ENCODE data around the gene TRAM2. TPM values are rescaled to one million over a fixed set of nuclear protein-coding genes. Genes with fewer than 3 reads are reported as not detected.

Gene TRAM2
- total and polyA plus RNA-seq, 2 of the 8 experiments (the other 6 are each of a cell fraction or from before 2014, with no cell fraction given) = 9.0 to 21.4 TPM

- CTCF ChIA-PET (ENCODE audit: partially characterized antibody) = interaction anchor here (0.7 to 1.1 kb wide), 2 partner anchors 21 to 149 kb away, joined by 3 read pairs; no protein-coding TSS in a partner anchor
- 89% methylated on average over 7 of the region's 7 CpGs; no CpG with 5 or more reads in 1 of the 2 experiments for WGBS, 2 experiments (ENCODE audit: extremely low coverage in 1 of 2, insufficient coverage in 1 of 2, insufficient read length in 1 of 2, insufficient replicate concordance in 2 of 2, low coverage in 1 of 2, low lambda C conversion rate in 2 of 2, missing lambda C conversion rate in 1 of 2)
- no peak for FAIRE-seq
Observed at GRCh38 chr6:52482903-52483670, 93.8 kb downstream of the TRAM2 start.

More at GRCh38 chr6:52482903-52483670, 93.8 kb downstream of the TRAM2 start:
- no peak overlapping the region for H4K8ac ChIP-seq (ENCODE audit: extremely low read depth, insufficient read depth, low read length)
- H3K14ac ChIP-seq (ENCODE audit: insufficient read length) = no peak overlapping the region
- H3K27ac ChIP-seq (ENCODE audit: low read depth, low read length) = no peak overlapping the region
- no peak overlapping the region for H2BK15ac ChIP-seq (ENCODE audit: low read length)
- H3K79me2 ChIP-seq (ENCODE audit: control insufficient read depth in 1 of 2, insufficient read depth in 2 of 2, low read length in 2 of 2) = no peaks in the 10 kb centered on the region
- H3K23ac ChIP-seq (ENCODE audit: insufficient read length) = no peak overlapping the region
- no peak overlapping the region for H2AK5ac ChIP-seq (ENCODE audit: low read depth, low read length)
- no peak overlapping the region for H3K9ac ChIP-seq (replicated peaks in 1 of 4; ENCODE audit: extremely low read depth in 1 of 4, low read depth in 3 of 4, low read length in 3 of 4)
- H2BK5ac ChIP-seq (ENCODE audit: low read depth, low read length) = no peak overlapping the region
- H3K36me3 ChIP-seq (ENCODE audit: control insufficient read depth in 2 of 4, insufficient read depth in 4 of 4, low read length in 3 of 4) = no peaks in the 10 kb centered on the region
- no peaks in the 10 kb centered on the region for H3K27me3 ChIP-seq (replicated peaks in 1 of 4; ENCODE audit: control insufficient read depth in 3 of 4, extremely low read depth in 1 of 4, insufficient read depth in 3 of 4, low read length in 3 of 4)
- H3K4me1 ChIP-seq (replicated peaks in 1 of 4; ENCODE audit: control insufficient read depth in 3 of 4, insufficient read depth in 4 of 4, low read length in 3 of 4) = no peaks in the 10 kb centered on the region
- no peak overlapping the region for H3K18ac ChIP-seq (ENCODE audit: extremely low read depth, low read length)
- no peak overlapping the region for H2BK20ac ChIP-seq (ENCODE audit: low read length)
- no peak overlapping the region for H2BK12ac ChIP-seq (ENCODE audit: low read depth, low read length)
- POLR2A ChIA-PET (ENCODE audit: partially characterized antibody) = interaction anchor here (1.1 kb wide), 1 partner anchor 10 kb away, joined by 3 read pairs; no protein-coding TSS in a partner anchor
- no peak for DNase-seq (ENCODE audit: low read depth in 1 of 2, low spot score in 2 of 2)
- no peaks in the 10 kb centered on the region for H3K79me1 ChIP-seq (ENCODE audit: low read depth, low read length)
- no peak for TF ChIP-seq CHD2 (IDR thresholded peaks at IDR 0.05; ENCODE audit: low read length)
- TF ChIP-seq BRCA1 (IDR thresholded peaks at IDR 0.05; ENCODE audit: low read depth, low read length) = no peak
- TF ChIP-seq NRF1 (IDR thresholded peaks at IDR 0.05; ENCODE audit: low read depth, low read length) = no peak
- no peak for TF ChIP-seq BCL11A (IDR thresholded peaks at IDR 0.05; ENCODE audit: low read depth in 2 of 2, low read length in 2 of 2)
- TF ChIP-seq GTF2F1 (IDR thresholded peaks at IDR 0.05; ENCODE audit: borderline replicate concordance, low read depth, low read length) = no peak
- no peak for TF ChIP-seq RFX5 (IDR thresholded peaks at IDR 0.05; ENCODE audit: borderline replicate concordance, low read depth, low read length)
- no peak for TF ChIP-seq RXRA (IDR thresholded peaks at IDR 0.05; ENCODE audit: insufficient read depth, low read depth, low read length)
- no peak for TF ChIP-seq RBBP5 (IDR thresholded peaks at IDR 0.05; ENCODE audit: borderline replicate concordance, low read depth, low read length)
- TF ChIP-seq TAF7 (optimal IDR thresholded peaks at IDR 0.05; ENCODE audit: borderline replicate concordance, low read depth, low read length) = no peak
- no peak for TF ChIP-seq USF2 (IDR thresholded peaks at IDR 0.05; ENCODE audit: low read length)
- no peak overlapping the region for H3K4ac ChIP-seq (replicated peaks; ENCODE audit: insufficient read length, low read depth, low read length)
- no peak overlapping the region for H4K5ac ChIP-seq (ENCODE audit: insufficient read length, low read depth, low read length)
- no peak overlapping the region for H3K4me2 ChIP-seq (ENCODE audit: insufficient read depth in 1 of 2, low read depth in 2 of 2, low read length in 2 of 2)
- no peaks in the 10 kb centered on the region for H3K9me3 ChIP-seq (ENCODE audit: insufficient read depth in 2 of 2, low read depth in 1 of 2, low read length in 1 of 2)
- no peak overlapping the region for H3K4me3 ChIP-seq (ENCODE audit: extremely low read depth in 1 of 4, insufficient read depth in 2 of 4, low read depth in 3 of 4, low read length in 4 of 4)
- no peaks in the 10 kb centered on the region for H4K20me1 ChIP-seq (replicated peaks in 1 of 2; ENCODE audit: control insufficient read depth in 1 of 2, insufficient read depth in 2 of 2, low read length in 2 of 2)
- no peak overlapping the region for H2AFZ ChIP-seq (ENCODE audit: low read length)
- no peak overlapping the region for H3K56ac ChIP-seq (replicated peaks; ENCODE audit: insufficient read length, low read depth, low read length)
- no peaks in the 10 kb centered on the region for H3K23me2 ChIP-seq (ENCODE audit: low read depth, low read length)
- no peak overlapping the region for H2BK120ac ChIP-seq (replicated peaks; ENCODE audit: low read depth, low read length)
- H4K91ac ChIP-seq (replicated peaks; ENCODE audit: insufficient read length, low read length) = no peak overlapping the region
